Measurements from ENCODE around the gene DNER.

Gene DNER

GRCh38 chr2:229528846-229529245 lies 185.5 kb downstream of the DNER start:
- H3K27ac ChIP-seq (ENCODE audit: low read length), result no peak overlapping the region
- H3K79me2 ChIP-seq (ENCODE audit: low read length), result no peaks in the 10 kb centered on the region
- no peaks in the 10 kb centered on the region for H4K20me1 ChIP-seq (ENCODE audit: insufficient read depth, low read length)
- H3K9ac ChIP-seq (ENCODE audit: low read length), result no peak overlapping the region
- H3K36me3 ChIP-seq (replicated peaks; ENCODE audit: low read depth, low read length), result no peaks in the 10 kb centered on the region
- no peaks in the 10 kb centered on the region for H3K27me3 ChIP-seq (ENCODE audit: low read depth, low read length)
- no peak for TF ChIP-seq EZH2phosphoT487 (IDR thresholded peaks at IDR 0.05; ENCODE audit: low read depth)
- TF ChIP-seq, protein P1, sequence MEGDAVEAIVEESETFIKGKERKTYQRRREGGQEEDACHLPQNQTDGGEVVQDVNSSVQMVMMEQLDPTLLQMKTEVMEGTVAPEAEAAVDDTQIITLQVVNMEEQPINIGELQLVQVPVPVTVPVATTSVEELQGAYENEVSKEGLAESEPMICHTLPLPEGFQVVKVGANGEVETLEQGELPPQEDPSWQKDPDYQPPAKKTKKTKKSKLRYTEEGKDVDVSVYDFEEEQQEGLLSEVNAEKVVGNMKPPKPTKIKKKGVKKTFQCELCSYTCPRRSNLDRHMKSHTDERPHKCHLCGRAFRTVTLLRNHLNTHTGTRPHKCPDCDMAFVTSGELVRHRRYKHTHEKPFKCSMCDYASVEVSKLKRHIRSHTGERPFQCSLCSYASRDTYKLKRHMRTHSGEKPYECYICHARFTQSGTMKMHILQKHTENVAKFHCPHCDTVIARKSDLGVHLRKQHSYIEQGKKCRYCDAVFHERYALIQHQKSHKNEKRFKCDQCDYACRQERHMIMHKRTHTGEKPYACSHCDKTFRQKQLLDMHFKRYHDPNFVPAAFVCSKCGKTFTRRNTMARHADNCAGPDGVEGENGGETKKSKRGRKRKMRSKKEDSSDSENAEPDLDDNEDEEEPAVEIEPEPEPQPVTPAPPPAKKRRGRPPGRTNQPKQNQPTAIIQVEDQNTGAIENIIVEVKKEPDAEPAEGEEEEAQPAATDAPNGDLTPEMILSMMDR (IDR thresholded peaks at IDR 0.05; ENCODE audit: low read depth, low read length), result no peak
- no peak overlapping the region for H3K4me2 ChIP-seq (ENCODE audit: low read length)
- peaks cover 21% of the 10 kb centered on the region for H3K4me1 ChIP-seq (ENCODE audit: low read length)
- no peak overlapping the region for H2AFZ ChIP-seq (ENCODE audit: low read depth, low read length)
- H3K9me3 ChIP-seq (ENCODE audit: insufficient read depth, low read length), result no peaks in the 10 kb centered on the region
- H3K4me3 ChIP-seq (ENCODE audit: low read length), result no peak overlapping the region

DNA sequence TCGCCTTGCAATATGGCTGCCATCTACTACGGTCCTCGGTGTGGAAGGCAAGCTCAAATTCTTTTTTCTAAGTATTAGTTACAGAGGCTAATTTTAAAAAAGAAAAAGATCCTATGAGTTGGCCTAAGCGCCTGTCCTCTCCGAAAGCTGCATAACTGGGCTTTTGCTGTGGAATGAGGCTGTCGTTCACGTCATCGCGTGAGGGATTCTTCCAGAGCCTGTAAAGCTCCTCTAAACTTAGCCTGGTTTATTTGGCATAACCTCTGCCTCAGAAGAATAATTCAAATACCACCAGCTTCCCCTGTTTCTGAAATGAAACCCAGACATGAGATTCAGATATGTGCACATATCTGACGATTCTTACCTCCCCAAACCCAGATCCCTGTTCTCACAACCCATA lies 187.4 kb downstream of the DNER start:
- no peak overlapping the region for H2AFZ ChIP-seq (ENCODE audit: low read depth, low read length)
- no peaks in the 10 kb centered on the region for H3K9me3 ChIP-seq (ENCODE audit: insufficient read depth, low read length)
- peak overlapping the region; percentile 72 for H3K27ac ChIP-seq (ENCODE audit: low read length)

GRCh38 chr2:229524799-229525198 lies 189.6 kb downstream of the DNER start:
- no peak overlapping the region for H3K4me3 ChIP-seq (ENCODE audit: low read length)
- no peak overlapping the region for H3K9ac ChIP-seq (ENCODE audit: low read length)
- no peaks in the 10 kb centered on the region for H3K9me3 ChIP-seq (ENCODE audit: insufficient read depth, low read length)
- H3K4me2 ChIP-seq (ENCODE audit: low read length), result no peak overlapping the region
- peaks cover 52% of the 10 kb centered on the region for H3K4me1 ChIP-seq (ENCODE audit: low read length)
- no peak overlapping the region for H2AFZ ChIP-seq (ENCODE audit: low read depth, low read length)
- peaks cover 5% of the 10 kb centered on the region for H3K36me3 ChIP-seq (replicated peaks; ENCODE audit: low read depth, low read length)
- H3K27ac ChIP-seq (ENCODE audit: low read length), result no peak overlapping the region
- TF ChIP-seq, protein P1 (IDR thresholded peaks at IDR 0.05; ENCODE audit: low read depth, low read length), result no peak
- TF ChIP-seq EZH2phosphoT487 (IDR thresholded peaks at IDR 0.05; ENCODE audit: low read depth), result no peak
- H3K27me3 ChIP-seq (ENCODE audit: low read depth, low read length), result no peaks in the 10 kb centered on the region
- H4K20me1 ChIP-seq (ENCODE audit: insufficient read depth, low read length), result no peaks in the 10 kb centered on the region
- H3K79me2 ChIP-seq (ENCODE audit: low read length), result no peaks in the 10 kb centered on the region

More for the DNA sequence above, 187.4 kb downstream of the DNER start:
- Histone ChIP-seq H4K20me1 (ENCODE audit: insufficient read depth, low read length) (no peaks in the 10 kb centered on the region), H3K4me3 (ENCODE audit: low read length) (no peak overlapping the region), H3K27me3 (ENCODE audit: low read depth, low read length) (no peaks in the 10 kb centered on the region), H3K36me3 (replicated peaks; ENCODE audit: low read depth, low read length) (no peaks in the 10 kb centered on the region), H3K9ac (ENCODE audit: low read length) (no peak overlapping the region), H3K4me2 (ENCODE audit: low read length) (peak overlapping the region; percentile 24), H3K79me2 (ENCODE audit: low read length) (no peaks in the 10 kb centered on the region), H3K4me1 (ENCODE audit: low read length) (peaks cover 31% of the 10 kb centered on the region)
- no peak for TF ChIP-seq EZH2phosphoT487 (IDR thresholded peaks at IDR 0.05; ENCODE audit: low read depth)
- TF ChIP-seq, protein P1 (IDR thresholded peaks at IDR 0.05; ENCODE audit: low read depth, low read length), result no peak

DNA sequence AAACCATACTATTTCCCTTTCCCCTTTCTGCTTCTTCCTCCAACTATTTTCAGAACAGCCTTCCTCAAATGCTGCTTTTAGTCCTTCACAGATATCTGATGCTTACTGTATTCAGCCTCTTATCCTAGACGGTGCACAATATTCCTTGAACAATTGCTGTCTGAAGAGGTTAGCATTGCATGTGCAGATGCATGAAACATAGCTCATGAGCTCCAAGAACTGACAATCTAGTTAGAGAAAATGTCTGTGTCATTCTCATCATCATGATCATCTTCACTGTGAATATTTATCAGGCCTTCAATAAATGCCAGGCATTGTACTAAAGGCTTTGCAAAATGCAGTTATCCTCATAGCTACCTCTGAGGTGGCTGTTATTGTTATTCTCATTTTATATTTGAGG lies 190.7 kb downstream of the DNER start:
- no peaks in the 10 kb centered on the region for H3K9me3 ChIP-seq (ENCODE audit: insufficient read depth, low read length)
- H3K36me3 ChIP-seq (replicated peaks; ENCODE audit: low read depth, low read length), result peaks cover 5% of the 10 kb centered on the region
- no peaks in the 10 kb centered on the region for H4K20me1 ChIP-seq (ENCODE audit: insufficient read depth, low read length)
- H3K27ac ChIP-seq (ENCODE audit: low read length), result no peak overlapping the region
- H3K4me3 ChIP-seq (ENCODE audit: low read length), result no peak overlapping the region
- no peak overlapping the region for H3K9ac ChIP-seq (ENCODE audit: low read length)
- peaks cover 63% of the 10 kb centered on the region for H3K4me1 ChIP-seq (ENCODE audit: low read length)
- no peaks in the 10 kb centered on the region for H3K27me3 ChIP-seq (ENCODE audit: low read depth, low read length)
- H3K79me2 ChIP-seq (ENCODE audit: low read length), result no peaks in the 10 kb centered on the region
- H2AFZ ChIP-seq (ENCODE audit: low read depth, low read length), result no peak overlapping the region
- H3K4me2 ChIP-seq (ENCODE audit: low read length), result no peak overlapping the region
- TF ChIP-seq, protein P1 (IDR thresholded peaks at IDR 0.05; ENCODE audit: low read depth, low read length), result no peak
- TF ChIP-seq EZH2phosphoT487 (IDR thresholded peaks at IDR 0.05; ENCODE audit: low read depth), result no peak

Data from OCI-LY3 (cell line).